ENCODE data around the gene RUNX2.

GRCh38 chr6:45630801-45631200, 302.7 kb downstream of the RUNX2 start:
- TF ChIP-seq CTCF (tag by site-specific recombination; IDR thresholded peaks at IDR 0.05) (no peak), KLF10 (tag by site-specific recombination; IDR thresholded peaks at IDR 0.05) (no peak), TCF7L2 (IDR thresholded peaks at IDR 0.05; ENCODE audit: borderline replicate concordance, low read depth, low read length) (no peak), REST (tag by site-specific recombination; IDR thresholded peaks at IDR 0.05) (no peak)
